SK-N-SH (cell line): ENCODE data around the gene CNTNAP2. TPM values are rescaled to one million over a fixed set of nuclear protein-coding genes. Genes with fewer than 3 reads are reported as not detected.
"Not testable (repeated sequence)": the region's sequence is repeated elsewhere in the genome, so short reads cannot be mapped to it uniquely, and the experiment has no call there.

Source experiments
- CTCF ChIA-PET: fragments of 300-600, 350-600 bp; formaldehyde crosslinking; extraction: SDS; loops from one replicate; lab custom pipeline; 2021; lab: Yijun Ruan, JAX
- POLR2A ChIA-PET: fragments of 350-600 bp; sonication (Branson Sonifier 250); formaldehyde crosslinking; extraction: SDS; loops from one replicate; lab custom pipeline; 2020; ENCODE audit warnings: antibody characterized with exemption, inconsistent platforms; lab: Yijun Ruan, JAX
- DNase-seq: peaks from one replicate; pipeline ENCODE4 v3.0.0; 2012
- H2AFZ ChIP-seq: fragments of 200-600 bp; sonication (generic); 2 replicates; pipeline ENCODE4 v1.8.1; 2016; ENCODE audit warnings: antibody characterized with exemption, mild to moderate bottlenecking, low read depth
- H3F3A ChIP-seq: fragments of 200-600 bp; sonication (generic); replicated peaks from 2 replicates; pipeline ENCODE3; 2016; ENCODE audit warnings: antibody characterized with exemption, mild to moderate bottlenecking; ENCODE audit not compliant: insufficient read depth
- H3K27ac ChIP-seq, 2 experiments: fragments of 200-500 bp in 1 of 2; fragments of 200-600 bp in 1 of 2; sonication (Bioruptor generic) in 1 of 2; sonication (generic), shearing (Covaris generic) in 1 of 2; 2 replicates each; pipeline versions ENCODE4 v1.5.1 to v1.6.1; 2014 to 2016; ENCODE audit warnings: low read depth in 2 of 2, inconsistent platforms in 1 of 2, low read length in 1 of 2, mild to moderate bottlenecking in 1 of 2, mixed read lengths in 1 of 2
- H3K27me3 ChIP-seq: fragments of 200-600 bp; sonication (generic), shearing (Covaris generic); 2 replicates; pipeline ENCODE4 v1.6.1; 2016; ENCODE audit warnings: mixed run types; ENCODE audit not compliant: insufficient read depth
- H3K36me3 ChIP-seq, 2 experiments: fragments of 200-500 bp in 1 of 2; fragments of 200-600 bp in 1 of 2; sonication (Bioruptor generic) in 1 of 2; sonication (generic) in 1 of 2; replicated peaks in 1 of 2; 2 replicates each; pipeline versions ENCODE3 to v1.5.1; 2014 to 2016; ENCODE audit warnings: low read length in 1 of 2, mild to moderate bottlenecking in 1 of 2; ENCODE audit not compliant: insufficient read depth in 2 of 2, control insufficient read depth in 1 of 2
- H3K4me1 ChIP-seq, 2 experiments: fragments of 200-500 bp in 1 of 2; fragments of 200-600 bp in 1 of 2; sonication (Bioruptor generic) in 1 of 2; sonication (generic), shearing (Covaris generic) in 1 of 2; 2 replicates each; pipeline versions ENCODE4 v1.5.1 to v1.6.1; 2014 to 2016; ENCODE audit warnings: low read depth in 1 of 2, low read length in 1 of 2, mixed run types in 1 of 2; ENCODE audit not compliant: insufficient read depth in 2 of 2, control insufficient read depth in 1 of 2
- H3K4me2 ChIP-seq: fragments of 200-600 bp; sonication (generic), shearing (Covaris generic); 2 replicates; pipeline ENCODE4 v1.6.1; 2017; ENCODE audit warnings: mixed run types
- H3K4me3 ChIP-seq, 2 experiments: fragments of 200-500 bp in 1 of 2; fragments of 200-600 bp in 1 of 2; sonication (Bioruptor generic) in 1 of 2; sonication (generic), shearing (Covaris generic) in 1 of 2; 2 replicates each; pipeline versions ENCODE4 v1.5.1 to v1.8.1; 2014 to 2016; ENCODE audit warnings: low read depth in 2 of 2, inconsistent platforms in 1 of 2, low read length in 1 of 2, mild to moderate bottlenecking in 1 of 2, mixed read lengths in 1 of 2, moderate library complexity in 1 of 2
- H3K79me2 ChIP-seq: fragments of 200-600 bp; sonication (generic); 2 replicates; pipeline ENCODE4 v1.8.1; 2017; ENCODE audit warnings: mild to moderate bottlenecking; ENCODE audit not compliant: insufficient read depth
- H3K9ac ChIP-seq: fragments of 200-600 bp; sonication (generic); 2 replicates; pipeline ENCODE4 v1.6.1; 2017; ENCODE audit warnings: mixed run types
- H3K9me2 ChIP-seq: fragments of 200-600 bp; sonication (generic); 2 replicates; pipeline ENCODE4 v1.6.1; 2017; ENCODE audit warnings: mixed run types
- H3K9me3 ChIP-seq: fragments of 200-600 bp; sonication (generic); 2 replicates; pipeline ENCODE4 v1.6.1; 2017; ENCODE audit warnings: mixed run types, mild to moderate bottlenecking, moderate library complexity
- H4K20me1 ChIP-seq: fragments of 200-600 bp; sonication (generic); 2 replicates; pipeline ENCODE4 v1.6.1; 2017; ENCODE audit warnings: mild to moderate bottlenecking, mixed run types; ENCODE audit not compliant: insufficient read depth
- CHD2 ChIP-seq: fragments of 150-350 bp; IDR thresholded peaks from 2 replicates; pipeline ENCODE4 v1.6.1; 2018; ENCODE audit warnings: low read length; ENCODE audit not compliant: partially characterized antibody
- EP300 ChIP-seq, 2 experiments: IDR thresholded peaks; 2 replicates each; pipeline versions ENCODE4 v1.4.0 to v1.6.1; 2012; ENCODE audit warnings: borderline replicate concordance in 1 of 2, low read depth in 1 of 2, low read length in 1 of 2
- EZH2phosphoT487 ChIP-seq: fragments of 200-600 bp; sonication (generic); IDR thresholded peaks from 2 replicates; pipeline ENCODE4 v1.6.1; 2017; ENCODE audit warnings: low read depth, mixed run types, mild to moderate bottlenecking, antibody characterized with exemption, moderate library complexity, borderline replicate concordance
- FOXM1 ChIP-seq: IDR thresholded peaks from 2 replicates; pipeline ENCODE4 v1.4.0; 2012; ENCODE audit warnings: low read depth, mild to moderate bottlenecking
- GATA2 ChIP-seq: sonication (generic); formaldehyde crosslinking; IDR thresholded peaks from 2 replicates; pipeline ENCODE4 v1.5.0; 2020; ENCODE audit warnings: mild to moderate bottlenecking, missing genetic modification reagents
- JUND ChIP-seq: IDR thresholded peaks from 2 replicates; pipeline ENCODE4 v1.4.0; 2012
- MEF2A ChIP-seq: IDR thresholded peaks from 2 replicates; pipeline ENCODE4 v1.4.0; 2012; ENCODE audit warnings: low read depth, borderline replicate concordance
- NRF1 ChIP-seq: IDR thresholded peaks from 2 replicates; pipeline ENCODE4 v1.6.1; 2012; ENCODE audit warnings: low read depth, mild to moderate bottlenecking, low read length
- POLR2AphosphoS5 ChIP-seq: IDR thresholded peaks from 2 replicates; pipeline ENCODE4 v1.6.1; 2012; ENCODE audit warnings: low read depth, low read length
- RCOR1 ChIP-seq: fragments of 150-350 bp; IDR thresholded peaks from 2 replicates; pipeline ENCODE4 v1.6.1; 2017; ENCODE audit warnings: antibody characterized with exemption, low read length
- RFX5 ChIP-seq: IDR thresholded peaks from 2 replicates; pipeline ENCODE4 v1.6.1; 2012; ENCODE audit warnings: mild to moderate bottlenecking, improper control_type of control experiment, low read length
- SMC3 ChIP-seq: IDR thresholded peaks from 2 replicates; pipeline ENCODE4 v1.6.1; 2012; ENCODE audit warnings: low read depth, low read length, improper control_type of control experiment
- USF2 ChIP-seq: fragments of 150-350 bp; IDR thresholded peaks from 2 replicates; pipeline ENCODE4 v1.6.1; 2017; ENCODE audit warnings: antibody characterized with exemption, low read length, low read depth, borderline replicate concordance
- WGBS: methylation state at CpG from one replicate; pipeline ENCODE4 v1.1.6; 2017; ENCODE audit warnings: low lambda C conversion rate; 5-methylcytosine and 5-hydroxymethylcytosine counted together
- polyA plus RNA-seq, 3 experiments: library from polyadenylated mRNA; depleted of rRNA; stranded (reverse); fragments of >200 nt; gene quantifications; 2 replicates each; pipeline ENCODE4 v1.2.3, GENCODE V29; 2012

The CNTNAP2 gene
- polyA plus RNA-seq, 1 of the 3 experiments (the other 2 are of a cell fraction) = 3.4 TPM

- H3K4me1 ChIP-seq, H3K9me3 ChIP-seq, POLR2A ChIA-PET, H4K20me1 ChIP-seq, H2AFZ ChIP-seq, H3K27ac ChIP-seq, H3K79me2 ChIP-seq, H3K9me2 ChIP-seq, H3K4me3 ChIP-seq, H3K36me3 ChIP-seq, H3F3A ChIP-seq, H3K9ac ChIP-seq, H3K27me3 ChIP-seq, DNase-seq, H3K4me2 ChIP-seq, CTCF ChIA-PET: not testable (repeated sequence)
- 45% methylated on average over 9 of the region's 9 CpGs for WGBS
Measured at GRCh38 chr7:146191428-146191827, 74.8 kb downstream of the CNTNAP2 start.

GRCh38 chr7:146201945-146202344 is 85.3 kb downstream of the CNTNAP2 start:
- Histone ChIP-seq H3K27ac (peak overlapping the region in 1 of 2 experiments; percentile 39; a peak in 1 of 4 replicates), H3K4me3 (no peak overlapping the region), H3K36me3 (no peaks in the 10 kb centered on the region), H3K9ac (no peak overlapping the region), H3K27me3 (no peaks in the 10 kb centered on the region), H3K79me2 (no peaks in the 10 kb centered on the region), H3K9me2 (no peaks in the 10 kb centered on the region), H3K4me1 (no peaks in the 10 kb centered on the region; a peak in 1 of 4 replicates), H3F3A (no peaks in the 10 kb centered on the region), H4K20me1 (no peaks in the 10 kb centered on the region), H3K9me3 (no peaks in the 10 kb centered on the region), H3K4me2 (no peak overlapping the region), H2AFZ (no peak overlapping the region)
- TF ChIP-seq USF2 = no peak
- peak in 1 of 2 experiments; percentile 87; a peak in 2 of 4 replicates for TF ChIP-seq EP300 (IDR thresholded peaks at IDR 0.05; ENCODE audit: borderline replicate concordance in 1 of 2, low read depth in 1 of 2, low read length in 1 of 2)
- peak; percentile 51 for TF ChIP-seq CHD2
- no peak for TF ChIP-seq MEF2A
- TF ChIP-seq RCOR1 = peak; percentile 63
- TF ChIP-seq GATA2 (CRISPR knock-in tag) = peak; percentile 94
- ChIA-PET CTCF (no interaction called here), POLR2A (no interaction called here)
- peak; percentile 26 for DNase-seq
- WGBS = 3% methylated on average over 1 of the region's 1 CpG

GRCh38 chr7:146206270-146206669 is 89.7 kb downstream of the CNTNAP2 start:
- Histone ChIP-seq H3F3A (no peaks in the 10 kb centered on the region), H3K27ac (no peak overlapping the region), H3K9me3 (no peaks in the 10 kb centered on the region), H3K9me2 (no peaks in the 10 kb centered on the region), H3K4me1 (peaks cover 0 to 5% of the 10 kb centered on the region in 2 experiments; a peak in 2 of 4 replicates), H3K4me3 (no peak overlapping the region), H3K27me3 (no peaks in the 10 kb centered on the region), H3K4me2 (0 out of 2 replicates have a peak overlapping the region, but pooled peaks have one; percentile 2), H2AFZ (no peak overlapping the region), H4K20me1 (no peaks in the 10 kb centered on the region), H3K9ac (no peak overlapping the region), H3K79me2 (no peaks in the 10 kb centered on the region), H3K36me3 (no peaks in the 10 kb centered on the region)
- WGBS = 25% methylated on average over 2 of the region's 2 CpGs
- DNase-seq = no peak
- TF ChIP-seq FOXM1 (no peak), SMC3 (no peak), MEF2A (no peak), NRF1 (no peak), EZH2phosphoT487 (no peak), POLR2AphosphoS5 (no peak), JUND (no peak), RFX5 (no peak)
- CTCF ChIA-PET = interaction anchor here (0.6 to 0.9 kb wide), 2 partner anchors 17 to 998 kb away, joined by 3 read pairs; no protein-coding TSS in a partner anchor
- POLR2A ChIA-PET = no interaction called here
